Cerebellar cortex (tissue), 1 donor: ENCODE results near the gene NRGN.
A peak's percentile ranks its signal among the peaks of the same experiment; 100 is the strongest.

Experiments used
- DNase-seq: peaks from one replicate; pipeline ENCODE4 v3.0.0-alpha.2; 2015; ENCODE audit warnings: low spot score

Gene NRGN

GRCh38 chr11:124739479-124740276 lies at the start of gene NRGN:
Gene NRGN, plus strand, starts transcription at chr11:124739942. Its CDS starts 143 bp downstream, at chr11:124740085.
- DNase-seq, result peak; percentile 75

- no peak for DNase-seq
These were observed 46.6 kb upstream of the NRGN start for GRCh38 chr11:124693142-124693541.

- no peak for DNase-seq
These were observed 40.2 kb upstream of the NRGN start for GRCh38 chr11:124699547-124699946.

GRCh38 chr11:124700028-124700427 lies 39.7 kb upstream of the NRGN start:
- no peak for DNase-seq

- no peak for DNase-seq
These were observed 31.9 kb upstream of the NRGN start for GRCh38 chr11:124707829-124708228.

GRCh38 chr11:124712392-124712791 lies 27.4 kb upstream of the NRGN start:
- no peak for DNase-seq

- DNase-seq, result no peak
These were observed 23.2 kb upstream of the NRGN start for GRCh38 chr11:124716591-124716990.

GRCh38 chr11:124717421-124717785 lies 22.3 kb upstream of the NRGN start:
- DNase-seq, result no peak

GRCh38 chr11:124717786-124718651 lies 21.7 kb upstream of the NRGN start:
- peak; percentile 12 for DNase-seq

GRCh38 chr11:124718801-124719200 lies 20.9 kb upstream of the NRGN start:
- DNase-seq, result no peak

- DNase-seq, result no peak
These were observed 20.2 kb upstream of the NRGN start for GRCh38 chr11:124719534-124719933.

GRCh38 chr11:124722176-124722575 lies 17.6 kb upstream of the NRGN start:
- no peak for DNase-seq

- no peak for DNase-seq
These were observed 14.6 kb upstream of the NRGN start for GRCh38 chr11:124724979-124725718.

- DNase-seq, result no peak
These were observed 14.0 kb upstream of the NRGN start for GRCh38 chr11:124725719-124726105.

GRCh38 chr11:124727474-124727873 lies 12.3 kb upstream of the NRGN start:
- DNase-seq, result no peak

GRCh38 chr11:124728134-124728533 lies 11.6 kb upstream of the NRGN start:
- no peak for DNase-seq

GRCh38 chr11:124729571-124729970 lies 10.2 kb upstream of the NRGN start:
- DNase-seq, result no peak

- no peak for DNase-seq
These were observed 7.5 kb upstream of the NRGN start for GRCh38 chr11:124732230-124732629.

- DNase-seq, result no peak
These were observed 3.0 kb upstream of the NRGN start for GRCh38 chr11:124736736-124737135.

- no peak for DNase-seq
These were observed 2.0 kb upstream of the NRGN start for GRCh38 chr11:124737638-124738305.

GRCh38 chr11:124738713-124739478 lies 846 bp upstream of the NRGN start:
- DNase-seq, result peak; percentile 6
